WTC11 (cell line): Measurements from ENCODE around the gene ELMO1. TPM values are rescaled to one million over a fixed set of nuclear protein-coding genes. Genes with fewer than 3 reads are reported as not detected.

Source experiments
- ATAC-seq: fragments of 200-7000 bp; cut with Tn5 transposase; 2 replicates; pipeline ENCODE4 v1.10.0; 2021; ENCODE audit warnings: mild to moderate bottlenecking, moderate library complexity
- CTCF ChIA-PET: fragments of 300-600 bp; sonication (Branson Sonifier 250); formaldehyde crosslinking; loops from one replicate; lab custom pipeline; 2021; ENCODE audit warnings: antibody characterized with exemption; lab: Charles Lee
- POLR2A ChIA-PET: fragments of 350-600 bp; sonication (Branson Sonifier 250); formaldehyde crosslinking; loops from one replicate; lab custom pipeline; 2021; ENCODE audit warnings: antibody characterized with exemption; lab: Charles Lee
- DNase-seq: peaks from one replicate; pipeline ENCODE4 v3.0.0; 2021; ENCODE audit warnings: low spot score
- H3K27ac Mint-ChIP-seq: 2 replicates; pipeline ENCODE4 v1.8.0; 2021; ENCODE audit warnings: mixed read lengths
- H3K27me3 Mint-ChIP-seq: 2 replicates; pipeline ENCODE4 v1.8.0; 2021; ENCODE audit warnings: low read depth, mild to moderate bottlenecking, moderate library complexity, mixed read lengths
- H3K36me3 Mint-ChIP-seq: 2 replicates; pipeline ENCODE4 v1.8.0; 2021; ENCODE audit warnings: mixed read lengths
- H3K4me1 Mint-ChIP-seq: 2 replicates; pipeline ENCODE4 v1.8.0; 2022; ENCODE audit warnings: mixed read lengths
- H3K4me3 Mint-ChIP-seq: 2 replicates; pipeline ENCODE4 v1.8.0; 2021; ENCODE audit warnings: mild to moderate bottlenecking, moderate library complexity, mixed read lengths
- H3K9me3 Mint-ChIP-seq: 2 replicates; pipeline ENCODE4 v1.8.0; 2021; ENCODE audit warnings: mixed read lengths
- AR ChIP-seq: fragments of 250-450 bp; sonication (Bioruptor Pico); IDR thresholded peaks from 2 replicates; pipeline ENCODE4 v1.9.0; 2021; ENCODE audit warnings: mild to moderate bottlenecking
- ATF1 ChIP-seq: sonication (generic); formaldehyde crosslinking; IDR thresholded peaks from 2 replicates; pipeline ENCODE4 v1.8.1; 2023; ENCODE audit warnings: mild to moderate bottlenecking, moderate library complexity, missing genetic modification reagents
- ATF2 ChIP-seq: sonication (generic); formaldehyde crosslinking; IDR thresholded peaks from 2 replicates; pipeline ENCODE4 v1.8.1; 2022; ENCODE audit warnings: low read depth, missing genetic modification reagents, borderline replicate concordance
- E2F1 ChIP-seq: sonication (generic); formaldehyde crosslinking; IDR thresholded peaks from 2 replicates; pipeline ENCODE4 v1.8.0; 2022; ENCODE audit warnings: mild to moderate bottlenecking, missing genetic modification reagents
- ETV6 ChIP-seq: sonication (generic); formaldehyde crosslinking; IDR thresholded peaks from 2 replicates; pipeline ENCODE4 v1.8.1; 2022; ENCODE audit warnings: mild to moderate bottlenecking, missing genetic modification reagents
- FOXJ3 ChIP-seq: sonication (generic); formaldehyde crosslinking; IDR thresholded peaks from 2 replicates; pipeline ENCODE4 v1.9.0; 2021; ENCODE audit warnings: missing genetic modification reagents, mild to moderate bottlenecking, borderline replicate concordance
- IRF1 ChIP-seq: sonication (generic); formaldehyde crosslinking; IDR thresholded peaks from 2 replicates; pipeline ENCODE4 v1.8.0; 2023; ENCODE audit warnings: missing genetic modification reagents
- IRF2 ChIP-seq: sonication (generic); formaldehyde crosslinking; IDR thresholded peaks from 2 replicates; pipeline ENCODE4 v1.8.0; 2022; ENCODE audit warnings: low read depth, missing genetic modification reagents, borderline replicate concordance
- MXD4 ChIP-seq: fragments of 250-450 bp; sonication (Bioruptor Pico); IDR thresholded peaks from 2 replicates; pipeline ENCODE4 v1.8.0; 2021; ENCODE audit warnings: mild to moderate bottlenecking, moderate library complexity, borderline replicate concordance
- TP53 ChIP-seq: sonication (generic); formaldehyde crosslinking; IDR thresholded peaks from 2 replicates; pipeline ENCODE4 v1.8.1; 2023; ENCODE audit warnings: mild to moderate bottlenecking, missing genetic modification reagents
- USF2 ChIP-seq: sonication (generic); formaldehyde crosslinking; IDR thresholded peaks from 2 replicates; pipeline ENCODE4 v1.8.1; 2023; ENCODE audit warnings: mild to moderate bottlenecking, missing genetic modification reagents, moderate library complexity
- ZBTB21 ChIP-seq: sonication (generic); formaldehyde crosslinking; IDR thresholded peaks from 2 replicates; pipeline ENCODE4 v1.8.1; 2023; ENCODE audit warnings: mild to moderate bottlenecking, missing genetic modification reagents, borderline replicate concordance
- ZNF425 ChIP-seq: fragments of 250-450 bp; sonication (Bioruptor Pico); conservative IDR thresholded peaks from 2 replicates; pipeline ENCODE4 v1.9.0; 2021; ENCODE audit warnings: mild to moderate bottlenecking
- ZNF512 ChIP-seq: sonication (generic); formaldehyde crosslinking; IDR thresholded peaks from 2 replicates; pipeline ENCODE4 v1.8.1; 2022; ENCODE audit warnings: missing genetic modification reagents, borderline replicate concordance
- ZNF671 ChIP-seq: fragments of 250-450 bp; sonication (Bioruptor Pico); IDR thresholded peaks from 2 replicates; pipeline ENCODE4 v1.8.0; 2021; ENCODE audit warnings: mild to moderate bottlenecking
- total RNA-seq: library from RNA; stranded (reverse); gene quantifications from 3 replicates; pipeline ENCODE4 v1.2.3, GENCODE V29; 2021

ELMO1 gene
- total RNA-seq, 1 experiment from 2014 or later: 19.4 TPM

- no peak for TF ChIP-seq ATF2 (CRISPR knock-in tag)
- TF ChIP-seq, all 79 proteins: peak for 0
Observed at GRCh38 chr7:37359662-37360444, 88.8 kb downstream of the ELMO1 start (continued).

- no peak for DNase-seq
- Mint-ChIP-seq H3K4me3 (no peak overlapping the region), H3K27ac (no peak overlapping the region), H3K4me1 (peaks cover 36% of the 10 kb centered on the region), H3K36me3 (no peaks in the 10 kb centered on the region), H3K9me3 (no peaks in the 10 kb centered on the region), H3K27me3 (no peaks in the 10 kb centered on the region)
- no peak for ATAC-seq
- CTCF ChIA-PET: no interaction called here
- TF ChIP-seq E2F1 (CRISPR knock-in tag): no peak
- no peak for TF ChIP-seq FOXJ3 (CRISPR knock-in tag)
- no peak for TF ChIP-seq MXD4 (CRISPR knock-in tag)
- TF ChIP-seq ETV6 (CRISPR knock-in tag): no peak
- no peak for TF ChIP-seq ZNF425
- no peak for TF ChIP-seq ZBTB21
- TF ChIP-seq ATF1 (CRISPR knock-in tag): no peak
- no peak for TF ChIP-seq ZNF671 (CRISPR knock-in tag)
- TF ChIP-seq TP53 (CRISPR knock-in tag): no peak
- TF ChIP-seq AR (CRISPR knock-in tag): no peak
- TF ChIP-seq IRF2 (CRISPR knock-in tag): no peak
- no peak for TF ChIP-seq ZNF512 (CRISPR knock-in tag)
- no peak for TF ChIP-seq USF2
- no peak for TF ChIP-seq ATF2 (CRISPR knock-in tag)
- no peak for TF ChIP-seq IRF1 (CRISPR knock-in tag)
- POLR2A ChIA-PET: no interaction called here
Observed at GRCh38 chr7:37359180-37359579, 89.5 kb downstream of the ELMO1 start.
